Uterus (tissue), 2 donors: Measurements from ENCODE around the gene RAPGEF5.

Experiments
- POLR2A ChIP-seq, 2 donors: fragments of 450-650 bp; IDR thresholded peaks; one replicate each; pipeline ENCODE4 v1.6.1; 2016; ENCODE audit warnings: antibody characterized with exemption in 2 of 2, mild to moderate bottlenecking in 1 of 2, moderate library complexity in 1 of 2
- TF ChIP-seq, protein P1 (sequence below), 4 experiments: fragments of 200-600 bp in 2 of 4; fragments of 450-650 bp in 2 of 4; sonication (generic) in 2 of 4; IDR thresholded peaks; one replicate each; pipeline ENCODE4 v1.5.1; 2016 to 2019; ENCODE audit warnings: antibody characterized with exemption in 4 of 4, mild to moderate bottlenecking in 2 of 4, moderate library complexity in 1 of 4

DNA sequence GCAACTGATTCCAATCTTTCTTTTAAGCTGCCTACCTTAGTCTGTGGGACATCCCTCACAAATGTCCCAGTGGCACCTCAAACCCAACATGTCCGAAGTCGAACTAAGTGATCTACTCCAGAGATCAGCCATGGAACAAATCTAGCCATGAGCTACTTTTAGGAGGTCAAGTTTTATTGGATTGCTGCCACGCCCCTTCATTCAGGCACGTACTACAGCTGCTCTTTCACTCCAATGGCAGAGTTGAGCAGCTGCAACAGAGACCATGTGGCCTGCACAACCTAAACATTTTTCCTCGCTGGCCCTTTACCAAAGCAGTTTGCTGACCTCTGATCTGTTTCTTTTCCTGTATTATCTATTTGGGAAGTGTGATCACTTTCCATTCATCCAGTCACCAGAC is 218.8 kb downstream of the RAPGEF5 start:
- TF ChIP-seq POLR2A (IDR thresholded peaks at IDR 0.05): no peak
- TF ChIP-seq, protein P1, sequence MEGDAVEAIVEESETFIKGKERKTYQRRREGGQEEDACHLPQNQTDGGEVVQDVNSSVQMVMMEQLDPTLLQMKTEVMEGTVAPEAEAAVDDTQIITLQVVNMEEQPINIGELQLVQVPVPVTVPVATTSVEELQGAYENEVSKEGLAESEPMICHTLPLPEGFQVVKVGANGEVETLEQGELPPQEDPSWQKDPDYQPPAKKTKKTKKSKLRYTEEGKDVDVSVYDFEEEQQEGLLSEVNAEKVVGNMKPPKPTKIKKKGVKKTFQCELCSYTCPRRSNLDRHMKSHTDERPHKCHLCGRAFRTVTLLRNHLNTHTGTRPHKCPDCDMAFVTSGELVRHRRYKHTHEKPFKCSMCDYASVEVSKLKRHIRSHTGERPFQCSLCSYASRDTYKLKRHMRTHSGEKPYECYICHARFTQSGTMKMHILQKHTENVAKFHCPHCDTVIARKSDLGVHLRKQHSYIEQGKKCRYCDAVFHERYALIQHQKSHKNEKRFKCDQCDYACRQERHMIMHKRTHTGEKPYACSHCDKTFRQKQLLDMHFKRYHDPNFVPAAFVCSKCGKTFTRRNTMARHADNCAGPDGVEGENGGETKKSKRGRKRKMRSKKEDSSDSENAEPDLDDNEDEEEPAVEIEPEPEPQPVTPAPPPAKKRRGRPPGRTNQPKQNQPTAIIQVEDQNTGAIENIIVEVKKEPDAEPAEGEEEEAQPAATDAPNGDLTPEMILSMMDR (IDR thresholded peaks at IDR 0.05): no peak
